ENCODE measurements around the gene MFNG. TPM values are rescaled to one million over a fixed set of nuclear protein-coding genes. Genes with fewer than 3 reads are reported as not detected.

MFNG gene
- total RNA-seq, 1 experiment from 2014 or later = 3.3 TPM

- Histone ChIP-seq H3K79me2 (ENCODE audit: insufficient read depth, low read length) (no peaks in the 10 kb centered on the region), H2BK120ac (ENCODE audit: low read depth, low read length, poor library complexity, severe bottlenecking) (no peak overlapping the region), H3K18ac (ENCODE audit: insufficient read length, low read depth, low read length) (no peak overlapping the region), H4K20me1 (ENCODE audit: control insufficient read depth, insufficient read depth, insufficient read length) (no peaks in the 10 kb centered on the region), H3K14ac (ENCODE audit: insufficient read depth, low read length) (no peak overlapping the region), H2BK20ac (ENCODE audit: low read depth, low read length, poor library complexity, severe bottlenecking) (no peak overlapping the region), H2BK15ac (ENCODE audit: low read depth, low read length) (no peak overlapping the region), H4K5ac (ENCODE audit: insufficient read length, low read depth, low read length) (no peak overlapping the region), H3K79me1 (ENCODE audit: insufficient read depth, low read depth, low read length, poor library complexity, severe bottlenecking) (no peaks in the 10 kb centered on the region), H3K4me1 (ENCODE audit: insufficient read depth, low read length) (peaks cover 15% of the 10 kb centered on the region; the same call in 1 of the 2 replicates), H2BK5ac (ENCODE audit: insufficient read length, low read length) (no peak overlapping the region), H3K27me3 (ENCODE audit: insufficient read depth, low read length) (no peaks in the 10 kb centered on the region), H3K27ac (ENCODE audit: insufficient read length, low read depth, low read length) (no peak overlapping the region), H3K23ac (ENCODE audit: insufficient read length, low read depth, low read length) (no peak overlapping the region), H2BK12ac (ENCODE audit: insufficient read length, low read depth, low read length) (no peak overlapping the region), H3K23me2 (ENCODE audit: insufficient read length, low read depth, low read length, poor library complexity, severe bottlenecking) (no peaks in the 10 kb centered on the region), H2AK5ac (ENCODE audit: insufficient read length, low read length) (no peak overlapping the region), H3K4me2 (ENCODE audit: insufficient read depth, insufficient read length, low read length) (no peak overlapping the region), H3T11ph (ENCODE audit: low read length) (no peak overlapping the region), H4K8ac (replicated peaks; ENCODE audit: insufficient read length, low read depth, low read length) (no peak overlapping the region), H3K56ac (ENCODE audit: insufficient read length, low read depth, low read length) (no peak overlapping the region), H3K9me3 (ENCODE audit: control insufficient read depth, low read depth, low read length) (no peaks in the 10 kb centered on the region), H3K4ac (ENCODE audit: low read depth, low read length) (no peak overlapping the region), H3K9ac (ENCODE audit: extremely low read depth, insufficient read length, low read length) (no peak overlapping the region), H4K91ac (ENCODE audit: insufficient read length, low read depth, low read length) (no peak overlapping the region), H2AFZ (ENCODE audit: low read length) (no peak overlapping the region)
- WGBS (ENCODE audit: extremely low coverage, insufficient read length, low lambda C conversion rate) = no CpG with 5 or more reads among the region's 22 CpGs
- no peak for TF ChIP-seq CTCF (conservative IDR thresholded peaks at IDR 0.05)
- no peak overlapping the region for H3K27ac Mint-ChIP-seq
- DNase-seq = no peak
- H3K36me3 Mint-ChIP-seq (ENCODE audit: insufficient read depth in 1 of 3, low read depth in 3 of 3) = peaks cover 1 to 25% (median 17%) of the 10 kb centered on the region in 3 experiments; a peak in 4 of 7 replicates
- no peaks in the 10 kb centered on the region; the same call in 1 of the 2 replicates for H3K27me3 Mint-ChIP-seq (ENCODE audit: low read depth)
- peak overlapping the region in 1 of 2 experiments; percentile 48; a peak in 1 of 5 replicates for H3K4me3 Mint-ChIP-seq
- no peaks in the 10 kb centered on the region for H3K9me3 Mint-ChIP-seq
- H3K4me1 Mint-ChIP-seq = peaks cover 30 to 62% of the 10 kb centered on the region in 2 experiments
Observed at GRCh38 chr22:37491559-37492427, 5.6 kb upstream of the MFNG start.

Measured in H9 (cell line).